Neural cell (in vitro differentiated cells): ENCODE data around the gene OR10K2. TPM values are rescaled to one million over a fixed set of nuclear protein-coding genes. Genes with fewer than 3 reads are reported as not detected.

Experiments
- H2AFZ ChIP-seq: fragments of 200-600, 300-800 bp; sonication (generic), shearing (Covaris generic); 2 replicates; pipeline ENCODE4 v1.6.0; 2014; ENCODE audit warnings: low read depth, mild to moderate bottlenecking, antibody characterized with exemption, low read length, moderate library complexity
- H3F3A ChIP-seq: fragments of 200-600 bp; shearing (Covaris generic); 2 replicates; pipeline ENCODE4 v1.6.1; 2016; ENCODE audit warnings: mild to moderate bottlenecking, moderate library complexity, mixed read lengths, antibody characterized with exemption, low read length; ENCODE audit not compliant: insufficient read depth, poor library complexity, severe bottlenecking
- H3K27ac ChIP-seq: fragments of 200-600, 300-800 bp; sonication (generic), shearing (Covaris generic); 2 replicates; pipeline ENCODE4 v1.5.1; 2014; ENCODE audit warnings: mild to moderate bottlenecking, low read length, moderate library complexity
- H3K27me3 ChIP-seq: fragments of 300-800, 200-600 bp; sonication (generic), shearing (Covaris generic); 2 replicates; pipeline ENCODE4 v1.6.0; 2014; ENCODE audit warnings: mild to moderate bottlenecking, low read depth, low read length, moderate library complexity; ENCODE audit not compliant: insufficient read depth
- H3K36me3 ChIP-seq: fragments of 300-800, 200-600 bp; sonication (generic), shearing (Covaris generic); 2 replicates; pipeline ENCODE4 v1.5.1; 2014; ENCODE audit warnings: mild to moderate bottlenecking, antibody characterized with exemption, low read length, moderate library complexity; ENCODE audit not compliant: insufficient read depth
- H3K4me2 ChIP-seq: fragments of 300-800, 200-600 bp; sonication (generic), shearing (Covaris generic); 2 replicates; pipeline ENCODE4 v1.6.0; 2014; ENCODE audit warnings: mild to moderate bottlenecking, low read length
- H3K4me3 ChIP-seq: fragments of 300-800, 200-600 bp; sonication (generic), shearing (Covaris generic); 2 replicates; pipeline ENCODE4 v1.5.1; 2014; ENCODE audit warnings: mild to moderate bottlenecking, low read length, moderate library complexity
- H3K79me2 ChIP-seq: fragments of 200-600 bp; shearing (Covaris generic); replicated peaks from 2 replicates; pipeline ENCODE4 v1.6.0; 2014; ENCODE audit warnings: mild to moderate bottlenecking, low read length, moderate library complexity; ENCODE audit not compliant: insufficient read depth
- H3K9ac ChIP-seq: fragments of 300-800, 200-600 bp; sonication (generic), shearing (Covaris generic); 2 replicates; pipeline ENCODE4 v1.6.1; 2016; ENCODE audit warnings: mild to moderate bottlenecking, low read length, mixed read lengths
- H3K9me2 ChIP-seq: fragments of 200-600 bp; shearing (Covaris generic); 2 replicates; pipeline ENCODE4 v1.6.1; 2016; ENCODE audit warnings: mild to moderate bottlenecking, low read length, mixed read lengths; ENCODE audit not compliant: insufficient read depth
- H3K9me3 ChIP-seq: fragments of 200-600, 300-800 bp; sonication (generic), shearing (Covaris generic); 2 replicates; pipeline ENCODE4 v1.6.1; 2016; ENCODE audit warnings: mild to moderate bottlenecking, mixed run types, low read length, moderate library complexity, mixed read lengths
- H4K20me1 ChIP-seq: fragments of 200-600 bp; shearing (Covaris generic); 2 replicates; pipeline ENCODE4 v1.6.1; 2016; ENCODE audit warnings: mild to moderate bottlenecking, mixed run types; ENCODE audit not compliant: insufficient read depth
- EP300 ChIP-seq: fragments of 450-650 bp; conservative IDR thresholded peaks from 2 replicates; pipeline ENCODE4 v1.6.1; 2014; ENCODE audit warnings: antibody characterized with exemption, mild to moderate bottlenecking, moderate library complexity; ENCODE audit not compliant: poor library complexity, severe bottlenecking
- EZH2 ChIP-seq: fragments of 200-600, 300-800 bp; shearing (Covaris generic), sonication (generic); IDR thresholded peaks from 2 replicates; pipeline ENCODE4 v1.6.1; 2014; ENCODE audit warnings: antibody characterized with exemption, low read length, borderline replicate concordance, mild to moderate bottlenecking; ENCODE audit not compliant: insufficient read depth, poor library complexity, severe bottlenecking
- MXI1 ChIP-seq: fragments of 450-650 bp; conservative IDR thresholded peaks from 2 replicates; pipeline ENCODE4 v1.6.1; 2014; ENCODE audit warnings: antibody characterized with exemption, mild to moderate bottlenecking; ENCODE audit not compliant: poor library complexity, severe bottlenecking
- POLR2AphosphoS5 ChIP-seq: IDR thresholded peaks from 2 replicates; pipeline ENCODE4 v1.6.1; 2012
- RAD21 ChIP-seq: fragments of 450-650 bp; conservative IDR thresholded peaks from 2 replicates; pipeline ENCODE4 v1.6.1; 2014; ENCODE audit warnings: antibody characterized with exemption, mild to moderate bottlenecking, moderate library complexity
- REST ChIP-seq: IDR thresholded peaks from 2 replicates; pipeline ENCODE4 v1.6.1; 2012; ENCODE audit warnings: borderline replicate concordance
- SMC3 ChIP-seq: fragments of 450-650 bp; conservative IDR thresholded peaks from 2 replicates; pipeline ENCODE4 v1.6.1; 2014; ENCODE audit warnings: antibody characterized with exemption, mild to moderate bottlenecking, moderate library complexity; ENCODE audit not compliant: poor library complexity
- TAF1 ChIP-seq: IDR thresholded peaks from 2 replicates; pipeline ENCODE4 v1.6.1; 2012; ENCODE audit warnings: low read depth
- polyA plus RNA-seq: library from polyadenylated mRNA; depleted of rRNA; stranded (reverse); fragments of >200 nt; gene quantifications from 2 replicates; pipeline ENCODE4 v1.2.3, GENCODE V29; 2014
- TF ChIP-seq, protein P1 (sequence below): fragments of 450-650 bp; IDR thresholded peaks from 2 replicates; pipeline ENCODE4 v1.5.1; 2014; ENCODE audit warnings: antibody characterized with exemption, mild to moderate bottlenecking, moderate library complexity; ENCODE audit not compliant: poor library complexity, severe bottlenecking

Gene OR10K2
- polyA plus RNA-seq, 1 donor from 2014 or later, result not detected

DNA sequence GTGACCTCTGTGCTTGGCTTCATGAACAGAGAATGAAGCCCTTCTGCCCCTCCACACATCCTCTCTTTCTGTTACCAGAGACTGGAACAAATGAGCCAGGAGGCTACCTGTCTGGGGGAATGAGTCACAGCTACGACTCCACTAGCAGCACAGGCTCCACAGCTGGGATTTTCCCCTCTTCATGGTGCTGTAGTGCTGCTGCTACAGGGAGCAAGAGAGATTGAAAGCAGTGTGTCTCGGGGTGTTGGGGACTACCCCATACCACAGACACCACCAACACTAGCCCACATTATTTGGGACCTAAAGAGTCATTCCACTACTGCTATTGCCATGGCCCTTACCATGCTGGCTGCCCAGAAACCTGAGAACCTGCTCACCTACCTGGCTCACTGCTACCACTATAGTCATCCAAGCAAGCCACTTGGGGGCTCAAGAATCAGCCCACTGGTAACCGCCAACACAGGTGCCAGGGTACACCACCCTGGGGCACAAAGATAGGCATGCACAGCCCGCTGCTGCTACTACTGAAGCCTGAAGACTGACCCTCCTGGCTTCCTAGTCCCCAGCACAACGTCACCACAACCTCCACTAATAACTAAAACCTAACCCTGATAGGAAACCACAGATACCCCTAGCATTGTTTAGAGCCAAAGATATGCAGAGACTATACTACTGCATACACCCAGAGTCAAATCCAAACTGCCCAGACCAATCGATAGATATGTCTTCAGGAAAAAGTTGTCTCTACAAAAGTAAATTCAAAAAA lies 54.7 kb downstream of the OR10K2 start:
- Histone ChIP-seq H3F3A (no peaks in the 10 kb centered on the region), H3K9me3 (no peaks in the 10 kb centered on the region), H3K4me3 (no peak overlapping the region), H3K4me2 (no peak overlapping the region), H3K9ac (no peak overlapping the region), H4K20me1 (no peaks in the 10 kb centered on the region), H3K9me2 (no peaks in the 10 kb centered on the region), H2AFZ (no peak overlapping the region), H3K36me3 (no peaks in the 10 kb centered on the region), H3K27me3 (no peaks in the 10 kb centered on the region), H3K79me2 (no peaks in the 10 kb centered on the region), H3K27ac (no peak overlapping the region)
- TF ChIP-seq REST, result no peak
- no peak for TF ChIP-seq RAD21
- TF ChIP-seq, protein P1, sequence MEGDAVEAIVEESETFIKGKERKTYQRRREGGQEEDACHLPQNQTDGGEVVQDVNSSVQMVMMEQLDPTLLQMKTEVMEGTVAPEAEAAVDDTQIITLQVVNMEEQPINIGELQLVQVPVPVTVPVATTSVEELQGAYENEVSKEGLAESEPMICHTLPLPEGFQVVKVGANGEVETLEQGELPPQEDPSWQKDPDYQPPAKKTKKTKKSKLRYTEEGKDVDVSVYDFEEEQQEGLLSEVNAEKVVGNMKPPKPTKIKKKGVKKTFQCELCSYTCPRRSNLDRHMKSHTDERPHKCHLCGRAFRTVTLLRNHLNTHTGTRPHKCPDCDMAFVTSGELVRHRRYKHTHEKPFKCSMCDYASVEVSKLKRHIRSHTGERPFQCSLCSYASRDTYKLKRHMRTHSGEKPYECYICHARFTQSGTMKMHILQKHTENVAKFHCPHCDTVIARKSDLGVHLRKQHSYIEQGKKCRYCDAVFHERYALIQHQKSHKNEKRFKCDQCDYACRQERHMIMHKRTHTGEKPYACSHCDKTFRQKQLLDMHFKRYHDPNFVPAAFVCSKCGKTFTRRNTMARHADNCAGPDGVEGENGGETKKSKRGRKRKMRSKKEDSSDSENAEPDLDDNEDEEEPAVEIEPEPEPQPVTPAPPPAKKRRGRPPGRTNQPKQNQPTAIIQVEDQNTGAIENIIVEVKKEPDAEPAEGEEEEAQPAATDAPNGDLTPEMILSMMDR, result no peak
- no peak for TF ChIP-seq MXI1
- TF ChIP-seq TAF1, result no peak
- no peak for TF ChIP-seq EP300
- no peak for TF ChIP-seq SMC3
- no peak for TF ChIP-seq EZH2
- TF ChIP-seq POLR2AphosphoS5, result no peak

Other genes with a start within 250 kb of the OR10K2 start
- 0.19 and 0.28 TPM in 2 replicates for gene CD1D, start 245.3 kb downstream of the OR10K2 start, polyA plus RNA-seq
- not detected in 2 replicates for gene CD1A, start 171.8 kb downstream of the OR10K2 start, polyA plus RNA-seq
- gene CD1C, start 136.3 kb downstream of the OR10K2 start, polyA plus RNA-seq, result not detected in 2 replicates
- not detected in 2 replicates for gene CD1B, start 94.7 kb downstream of the OR10K2 start, polyA plus RNA-seq
- gene CD1E, start 72.3 kb downstream of the OR10K2 start, polyA plus RNA-seq, result not detected in 2 replicates
- not detected in 2 replicates for gene OR10T2, start 26.8 kb downstream of the OR10K2 start, polyA plus RNA-seq
- not detected in 2 replicates for gene OR10K1, start 35.6 kb upstream of the OR10K2 start, polyA plus RNA-seq
- not detected in 2 replicates for gene OR10R2, start 46.0 kb upstream of the OR10K2 start, polyA plus RNA-seq
- gene OR6Y1, start 128.2 kb upstream of the OR10K2 start, polyA plus RNA-seq, result not detected in 2 replicates
- gene OR6P1, start 144.3 kb upstream of the OR10K2 start, polyA plus RNA-seq, result not detected in 2 replicates
- gene OR10X1, start 153.7 kb upstream of the OR10K2 start, polyA plus RNA-seq, result not detected in 2 replicates
- gene OR10Z1, start 179.0 kb upstream of the OR10K2 start, polyA plus RNA-seq, result not detected in 2 replicates